Medulla oblongata (tissue), 1 donor: Measurements from ENCODE around the gene ADGRF5.
A peak's percentile ranks its signal among the peaks of the same experiment; 100 is the strongest.
"Not testable (repeated sequence)": the region's sequence is repeated elsewhere in the genome, so short reads cannot be mapped to it uniquely, and the experiment has no call there.

ENCODE experiments used
- DNase-seq: peaks from one replicate; pipeline ENCODE4 v3.0.0-alpha.2; 2015; ENCODE audit errors: extremely low spot score

ADGRF5 gene

DNA sequence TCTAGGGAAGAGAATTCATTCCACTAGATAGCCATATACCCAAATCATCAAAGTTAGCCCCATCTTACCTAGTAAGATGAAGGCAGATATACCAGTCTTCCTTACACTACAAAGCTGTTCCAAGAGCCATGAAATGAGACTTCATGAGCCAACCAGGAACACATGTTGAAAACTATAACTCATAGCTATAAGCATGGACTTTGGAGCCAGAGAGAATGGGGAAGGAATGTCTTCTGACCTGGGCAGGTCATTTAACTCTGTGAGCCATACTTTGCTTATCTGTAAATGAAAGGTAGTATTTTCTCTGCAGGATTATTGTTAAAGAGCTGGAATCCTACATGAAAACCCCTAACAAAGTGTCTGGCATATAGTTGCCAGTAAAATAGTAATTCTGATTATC lies 27.3 kb downstream of the ADGRF5 start:
- no peak for DNase-seq

DNA sequence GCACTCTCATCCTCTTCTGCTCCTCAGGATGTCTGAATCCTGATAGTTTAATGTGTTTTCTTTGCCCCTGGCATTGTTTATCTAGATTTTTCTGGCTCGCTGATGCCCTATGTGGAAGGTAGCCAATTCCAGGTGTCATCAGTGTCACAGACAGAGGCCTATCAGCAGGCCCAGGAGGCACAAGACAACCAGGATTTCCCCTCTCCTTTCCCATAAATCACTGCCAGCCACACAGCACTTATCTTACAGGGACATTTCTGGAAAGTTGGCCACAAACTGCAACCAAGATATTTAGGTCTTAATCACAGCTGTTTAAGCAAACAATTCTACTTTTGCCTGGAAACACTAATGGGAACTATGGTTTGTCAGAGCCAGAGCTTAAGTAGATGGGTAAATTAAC lies 28.1 kb downstream of the ADGRF5 start:
- DNase-seq: no peak

DNA sequence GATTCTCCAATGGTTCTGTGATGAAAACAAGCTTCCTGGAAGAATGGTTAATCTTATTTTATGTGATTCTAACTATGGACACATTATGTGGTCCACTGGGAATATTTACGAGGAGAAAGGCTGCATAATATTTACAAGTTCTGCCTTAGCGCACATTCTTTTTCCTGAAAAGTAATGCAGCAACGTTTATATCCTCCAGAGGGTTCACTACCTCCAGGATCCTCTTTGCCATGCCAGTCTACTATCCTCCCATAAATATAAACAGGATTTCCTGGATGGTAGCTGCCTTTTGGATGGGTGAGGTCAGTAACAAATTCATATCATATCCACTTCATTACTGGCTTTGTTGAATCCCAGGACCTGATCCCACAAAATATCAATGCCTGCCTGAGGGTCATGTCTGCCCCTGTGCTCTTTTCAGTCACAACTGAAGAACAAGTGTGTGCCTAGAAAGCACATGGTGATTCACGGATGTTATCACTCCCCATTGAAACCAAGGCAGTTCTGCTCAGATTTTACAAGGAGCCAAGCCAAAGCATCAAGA lies 30.4 kb downstream of the ADGRF5 start:
- no peak for DNase-seq

DNA sequence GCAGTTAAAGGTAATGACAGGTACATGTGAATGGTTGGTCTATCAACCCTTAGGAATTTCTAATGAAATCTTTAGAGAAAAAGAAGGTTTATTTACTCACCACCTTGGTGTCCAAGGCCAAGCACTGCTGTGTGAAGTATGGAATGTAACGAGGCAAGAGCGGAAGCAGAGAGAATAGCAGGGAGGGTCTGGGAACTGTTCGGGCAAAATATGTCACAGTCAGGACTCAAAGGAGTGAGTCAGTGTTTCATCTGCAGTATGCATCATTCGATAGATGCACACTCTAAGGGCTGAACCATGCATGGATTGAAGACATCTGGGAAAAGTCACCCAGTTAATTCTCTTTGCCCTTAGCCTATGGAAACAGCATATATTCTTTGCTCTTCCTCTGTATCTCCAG lies 33.2 kb downstream of the ADGRF5 start:
- DNase-seq: no peak

DNA sequence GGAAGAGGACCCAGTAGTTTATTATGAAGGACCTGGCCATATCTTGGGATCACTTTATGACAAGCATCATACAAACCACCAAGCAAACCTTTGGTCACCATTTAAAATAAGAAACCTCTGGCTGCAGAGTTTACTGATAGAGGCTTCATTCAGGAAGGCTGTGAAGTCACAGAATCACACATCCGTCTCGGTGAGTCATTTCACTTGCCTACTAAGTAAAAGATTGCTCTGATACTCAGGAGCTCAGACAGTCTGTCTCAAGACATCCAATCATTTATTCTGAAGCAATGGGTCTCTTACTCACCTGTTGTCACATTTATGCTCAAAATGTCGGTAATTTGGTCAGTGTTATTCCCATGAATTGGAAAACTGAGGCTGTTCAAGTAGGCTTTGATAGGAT lies 33.7 kb downstream of the ADGRF5 start:
- no peak for DNase-seq

DNA sequence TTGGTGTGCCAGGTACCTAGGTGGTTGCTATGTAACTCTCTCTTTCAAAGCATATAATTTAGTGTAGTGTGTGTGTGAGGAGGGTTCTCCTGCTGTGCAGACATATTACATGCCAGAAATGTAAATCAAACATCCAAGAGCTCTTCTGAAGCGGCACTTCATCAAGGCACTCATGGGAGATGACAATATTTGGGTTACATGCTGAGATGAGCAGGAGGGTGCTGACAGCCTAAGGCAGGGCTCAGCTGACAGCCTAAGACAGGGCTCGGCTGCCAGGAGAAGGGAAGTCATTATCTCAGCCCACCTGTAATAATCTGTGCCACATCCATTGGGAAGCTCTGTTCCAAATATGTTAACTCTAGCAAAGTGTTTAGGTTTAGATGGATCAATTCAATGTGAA lies 39.1 kb downstream of the ADGRF5 start:
- DNase-seq: no peak

DNA sequence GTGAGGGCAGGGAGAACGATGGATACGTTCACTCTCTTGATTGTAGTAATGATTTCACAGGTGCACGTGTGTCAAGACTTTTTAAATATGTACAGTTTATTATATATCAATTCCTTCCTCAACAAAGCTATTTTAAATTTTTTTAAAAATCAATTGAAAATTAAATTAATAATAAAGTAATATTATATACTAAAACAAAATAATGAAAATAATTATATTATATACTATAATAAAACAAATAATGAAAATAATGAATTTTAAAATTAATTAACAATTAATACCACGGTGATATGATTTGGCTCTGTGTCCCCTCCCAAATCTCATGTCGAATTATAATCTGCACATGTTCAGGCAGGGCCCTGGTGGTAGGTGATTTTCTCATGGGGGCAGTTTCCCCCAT lies 42.7 kb downstream of the ADGRF5 start:
- no peak for DNase-seq

DNA sequence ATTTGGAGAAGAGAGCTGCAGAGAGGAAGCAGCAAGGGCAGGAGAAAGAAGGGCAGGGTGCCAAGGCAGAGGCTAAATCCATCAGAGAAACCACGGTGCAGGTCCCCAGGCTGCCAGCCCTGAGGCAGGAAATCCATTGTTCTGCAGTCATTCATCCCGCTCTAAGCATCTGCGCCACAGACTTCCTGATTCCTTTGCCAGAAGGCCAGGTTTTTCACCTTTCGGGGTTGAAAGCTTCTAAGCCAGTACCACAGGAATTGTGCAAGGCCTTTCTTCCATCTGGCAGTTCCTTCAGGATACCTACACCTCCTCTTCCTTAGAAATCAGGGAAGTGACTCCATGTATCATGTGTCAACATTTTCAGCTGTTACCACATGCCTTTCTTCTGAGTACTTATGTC lies 45.6 kb downstream of the ADGRF5 start:
- DNase-seq: no peak

DNA sequence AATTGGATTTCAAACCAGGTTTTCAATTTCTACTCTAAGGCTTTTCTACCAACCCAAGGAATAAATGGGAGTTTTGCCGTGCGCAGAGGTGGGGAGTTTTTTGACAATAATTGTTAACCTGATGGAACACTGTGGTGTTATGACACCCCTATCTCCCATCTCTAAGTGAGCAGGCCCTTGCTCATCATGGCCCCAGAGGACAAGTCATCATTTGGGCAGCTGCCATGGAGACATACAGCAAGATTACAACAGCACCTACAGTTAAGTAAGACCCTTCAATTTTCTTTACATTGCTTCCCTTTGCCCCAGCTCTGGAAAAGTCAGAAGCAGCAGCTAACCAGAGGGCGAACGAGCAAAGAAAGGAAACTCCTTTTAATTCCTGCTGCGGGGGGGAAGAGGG lies 54.3 kb downstream of the ADGRF5 start:
- no peak for DNase-seq

DNA sequence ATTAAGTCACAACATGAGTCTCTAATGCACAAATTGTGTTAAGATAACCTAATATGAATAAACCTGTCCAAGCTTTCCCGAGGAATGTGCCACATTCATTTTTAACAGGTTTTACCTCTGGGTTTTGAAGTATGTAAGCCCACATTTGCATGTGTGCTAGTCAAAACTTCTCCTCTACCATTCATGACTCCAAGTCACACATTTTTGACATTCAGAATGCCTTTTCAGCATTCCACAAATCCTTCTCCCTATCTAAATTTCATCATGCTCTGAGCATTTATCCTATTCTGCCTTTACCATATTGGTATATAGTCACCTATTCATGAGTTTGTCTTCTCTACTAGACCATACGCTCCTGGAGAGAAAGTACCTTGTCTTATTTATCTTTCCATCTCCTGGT lies 56.5 kb downstream of the ADGRF5 start:
- no peak for DNase-seq

DNA sequence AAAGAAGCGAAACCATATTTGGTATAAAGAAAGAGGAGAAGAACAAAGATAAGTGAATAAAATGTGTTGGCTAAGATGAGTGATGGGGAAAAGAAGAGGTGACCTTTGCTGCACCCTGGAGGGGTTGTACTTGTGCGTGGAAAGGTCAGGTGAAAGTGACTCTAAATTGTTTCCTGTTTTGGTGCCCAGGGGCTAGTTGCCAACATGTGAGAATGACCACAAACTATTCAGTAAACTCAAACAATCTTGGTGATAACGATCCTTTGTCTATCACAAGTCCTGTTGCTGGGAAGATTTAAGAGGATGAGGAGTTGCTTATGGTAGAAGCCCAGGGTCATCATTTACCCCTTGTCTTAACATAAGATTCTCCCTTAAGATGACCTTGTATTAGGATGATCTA lies 57.9 kb downstream of the ADGRF5 start:
- no peak for DNase-seq

DNA sequence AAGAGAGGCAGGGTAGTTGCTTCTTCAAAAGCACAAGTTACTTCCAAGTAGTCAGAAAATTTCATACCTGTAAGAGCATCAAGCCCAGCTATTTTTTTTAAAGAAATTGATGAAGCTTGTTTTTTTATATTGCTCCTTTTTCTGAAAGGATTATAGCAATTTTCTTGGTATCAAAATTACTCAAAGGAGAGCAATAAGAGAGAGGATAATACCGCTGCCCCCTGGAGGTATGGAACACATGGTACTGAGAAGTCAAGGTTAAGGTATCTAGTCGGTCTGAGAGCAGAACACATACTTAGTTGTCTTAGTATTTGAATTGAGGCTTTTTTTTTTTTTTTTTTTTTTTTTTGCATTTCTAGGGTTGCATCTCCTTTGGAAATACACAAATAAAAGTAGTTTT lies 59.4 kb downstream of the ADGRF5 start:
- no peak for DNase-seq

DNA sequence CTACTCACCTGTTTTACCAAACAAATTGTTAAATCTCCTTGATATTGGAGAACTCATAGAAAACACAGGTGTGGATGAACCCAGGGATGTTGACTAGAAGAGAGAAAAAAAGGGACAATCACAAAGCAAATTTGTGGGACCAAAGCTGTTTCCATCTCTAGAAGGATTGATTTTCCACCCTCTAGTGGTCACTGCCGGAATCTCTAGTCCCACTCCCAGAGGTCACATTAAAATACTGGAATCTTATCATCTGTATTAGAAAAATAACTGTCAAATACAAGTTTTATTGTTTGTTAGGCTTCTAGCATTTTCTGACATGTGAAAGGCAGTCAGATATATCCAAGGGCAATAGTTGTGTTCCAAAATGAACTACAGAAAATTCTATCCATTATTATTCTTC lies 65.8 kb downstream of the ADGRF5 start:
- peak; percentile 23 for DNase-seq

DNA sequence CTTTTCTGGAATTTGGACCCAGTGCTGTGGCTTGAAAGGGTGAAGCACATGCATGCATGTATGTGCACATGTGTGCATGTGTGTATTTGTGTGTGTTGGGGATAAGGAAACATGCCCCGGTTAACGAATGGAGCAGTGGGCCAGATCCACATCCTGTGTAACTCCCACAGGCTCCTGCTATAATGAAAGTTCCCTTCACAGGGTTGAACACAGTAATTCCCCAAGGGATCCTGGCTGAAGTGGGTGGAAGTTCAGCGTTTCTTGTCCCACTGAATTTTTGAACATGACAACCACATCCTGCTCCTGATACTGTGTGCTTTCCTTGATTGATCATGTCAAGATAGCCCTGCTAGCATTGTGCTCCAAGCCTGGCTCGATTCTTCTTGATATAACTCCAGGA lies 70.2 kb downstream of the ADGRF5 start:
- DNase-seq: not testable (repeated sequence)

DNA sequence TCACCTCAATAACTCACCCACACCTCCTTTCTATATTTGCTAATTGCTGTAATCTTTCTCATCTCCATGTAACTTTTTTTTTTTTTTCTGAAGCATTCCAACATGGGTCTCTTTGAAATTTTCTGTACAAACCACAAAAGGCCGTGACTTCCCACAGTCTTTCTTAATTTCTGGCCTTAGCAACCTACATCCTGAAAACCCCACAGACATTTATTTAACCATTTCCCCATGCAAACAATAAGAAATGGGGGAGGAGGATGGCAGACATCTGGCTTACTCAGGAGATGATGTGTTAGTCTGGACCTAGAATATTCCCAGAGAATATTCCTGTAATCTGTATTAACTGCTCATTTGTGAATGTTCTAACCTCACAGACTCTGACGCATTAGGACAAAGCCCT lies 70.9 kb downstream of the ADGRF5 start:
- no peak for DNase-seq

DNA sequence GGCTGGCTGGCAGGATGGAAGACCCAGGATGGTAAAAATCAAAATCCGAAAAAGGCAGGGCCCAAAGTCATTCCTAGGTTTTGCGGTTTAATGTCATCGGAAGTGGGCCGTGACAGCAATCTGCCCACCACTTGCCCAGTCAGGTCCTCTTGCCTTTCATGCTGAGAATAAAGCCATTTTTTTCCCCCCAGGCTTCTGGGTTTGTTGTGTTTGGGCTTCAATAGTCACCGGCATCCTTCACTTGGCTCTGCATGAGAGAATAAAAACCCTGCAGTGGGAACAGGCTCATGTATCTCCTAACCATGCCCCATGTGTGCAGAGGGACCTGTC lies 72.4 kb downstream of the ADGRF5 start:
- no peak for DNase-seq

DNA sequence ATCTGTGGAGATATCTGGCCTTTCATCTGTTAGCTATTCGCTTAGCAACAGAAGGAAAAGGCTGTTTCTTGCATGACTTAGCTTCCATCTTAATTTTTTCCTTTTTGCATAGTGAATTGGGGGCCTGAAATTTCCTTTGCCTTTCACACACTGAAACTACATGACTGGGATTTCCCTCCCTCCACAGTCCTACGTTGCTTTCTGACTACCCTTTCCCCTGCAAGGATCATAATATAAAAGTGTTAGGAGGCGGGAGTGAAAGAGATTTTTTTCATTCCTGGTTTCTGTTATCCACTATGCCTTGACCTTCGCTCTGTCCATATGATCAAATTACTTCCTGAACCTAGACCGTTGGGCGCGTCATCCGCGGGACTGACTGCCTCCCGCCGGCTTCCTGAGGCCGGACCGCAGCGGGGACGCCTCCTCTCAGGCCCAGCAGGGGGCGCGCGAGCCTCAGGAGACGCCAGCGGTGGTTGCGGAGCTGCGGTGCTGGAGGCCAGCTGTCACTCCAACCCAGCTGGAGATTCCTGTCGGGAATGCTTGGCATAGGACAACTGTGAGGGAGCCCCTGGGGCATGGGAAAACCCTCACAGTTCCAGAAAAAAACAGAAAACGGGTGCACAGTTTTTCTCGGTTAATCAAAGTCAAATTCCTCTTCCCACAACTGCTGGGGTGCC lies 72.9 kb downstream of the ADGRF5 start:
- peak; percentile 84 for DNase-seq

DNA sequence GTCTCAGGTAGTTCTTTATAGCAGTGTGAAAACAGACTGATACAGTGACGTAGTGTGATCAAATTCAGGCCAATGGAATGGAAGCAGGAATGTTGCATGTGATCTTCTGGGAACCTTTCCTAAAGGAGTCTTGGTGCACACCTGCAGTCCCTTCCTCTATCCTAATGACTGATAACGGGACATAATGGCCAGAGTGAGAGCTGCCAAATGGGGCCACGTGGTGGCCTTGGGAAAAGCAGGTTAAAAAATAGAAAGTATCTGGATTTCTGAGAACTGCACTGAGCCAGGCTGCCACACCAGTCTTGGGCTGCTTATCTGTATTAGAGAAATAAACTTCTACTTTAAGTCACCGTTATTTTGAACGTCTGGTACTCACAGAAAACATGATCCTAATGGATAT lies 76.6 kb downstream of the ADGRF5 start:
- DNase-seq: no peak

DNA sequence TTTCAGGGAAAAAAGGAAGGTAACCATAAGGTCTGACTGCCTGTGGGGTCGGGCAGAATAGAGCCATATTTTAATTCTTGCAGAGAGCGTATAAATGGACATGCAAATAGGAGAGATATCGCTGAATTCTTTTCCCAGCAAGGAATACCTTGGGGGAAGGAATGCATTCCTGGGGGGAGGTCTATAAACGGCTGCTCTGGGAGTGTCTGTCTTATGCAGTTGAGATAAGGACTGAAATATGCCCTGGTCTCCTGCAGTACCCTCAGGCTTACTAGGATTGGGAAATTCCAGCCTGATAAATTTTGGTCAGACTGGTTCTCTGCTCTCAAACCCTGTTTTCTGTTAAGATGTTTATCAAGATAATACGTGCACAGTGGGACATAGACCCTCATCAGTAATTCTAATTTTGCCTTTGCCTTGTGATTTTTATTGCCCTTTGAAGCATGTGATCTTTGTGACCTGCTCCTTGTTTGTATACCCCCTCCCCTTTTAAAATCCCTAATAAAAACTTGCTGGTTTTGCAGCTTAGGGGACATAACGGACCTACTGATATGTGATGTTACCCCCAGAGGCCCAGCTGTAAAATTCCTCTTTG lies 79.4 kb downstream of the ADGRF5 start:
- not testable (repeated sequence) for DNase-seq

DNA sequence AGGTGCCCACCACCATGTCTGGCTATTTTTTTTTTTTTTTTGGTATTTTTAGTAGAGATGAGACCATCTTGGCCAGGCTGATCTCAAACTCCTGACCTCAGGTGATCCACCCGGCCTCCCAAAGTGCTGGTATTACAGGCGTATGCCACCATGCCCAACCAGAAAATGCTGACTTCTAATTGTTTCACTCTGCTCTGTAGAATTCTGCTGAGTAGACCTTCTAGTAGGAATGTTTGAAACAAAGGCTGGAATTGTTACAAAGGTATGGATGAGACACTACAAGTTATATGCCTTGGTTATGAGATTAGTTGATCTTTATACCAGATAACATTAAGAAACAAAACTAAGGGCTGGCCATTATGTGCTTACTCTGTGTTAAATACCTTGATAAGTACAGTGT lies 83.7 kb downstream of the ADGRF5 start:
- no peak for DNase-seq

DNA sequence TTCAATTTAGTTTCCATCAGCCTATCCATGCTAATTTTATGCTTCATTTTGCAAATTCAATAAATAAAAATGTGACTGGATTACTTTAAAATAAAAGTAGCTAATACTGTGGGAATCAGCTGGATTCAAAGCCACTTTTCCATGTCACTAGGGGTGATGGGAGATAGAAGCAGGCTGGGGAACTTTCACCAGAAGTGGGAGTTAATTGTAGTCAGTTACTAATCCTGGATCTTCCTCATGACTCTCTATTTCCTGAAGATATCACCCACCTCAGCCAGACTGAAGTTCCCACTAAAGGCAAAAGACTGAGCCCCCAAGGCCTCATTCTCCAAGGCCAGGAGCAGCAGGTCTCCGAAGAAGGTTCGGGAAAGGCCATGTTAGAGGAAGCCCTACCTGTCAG lies 86.7 kb downstream of the ADGRF5 start:
- DNase-seq: not testable (repeated sequence)

DNA sequence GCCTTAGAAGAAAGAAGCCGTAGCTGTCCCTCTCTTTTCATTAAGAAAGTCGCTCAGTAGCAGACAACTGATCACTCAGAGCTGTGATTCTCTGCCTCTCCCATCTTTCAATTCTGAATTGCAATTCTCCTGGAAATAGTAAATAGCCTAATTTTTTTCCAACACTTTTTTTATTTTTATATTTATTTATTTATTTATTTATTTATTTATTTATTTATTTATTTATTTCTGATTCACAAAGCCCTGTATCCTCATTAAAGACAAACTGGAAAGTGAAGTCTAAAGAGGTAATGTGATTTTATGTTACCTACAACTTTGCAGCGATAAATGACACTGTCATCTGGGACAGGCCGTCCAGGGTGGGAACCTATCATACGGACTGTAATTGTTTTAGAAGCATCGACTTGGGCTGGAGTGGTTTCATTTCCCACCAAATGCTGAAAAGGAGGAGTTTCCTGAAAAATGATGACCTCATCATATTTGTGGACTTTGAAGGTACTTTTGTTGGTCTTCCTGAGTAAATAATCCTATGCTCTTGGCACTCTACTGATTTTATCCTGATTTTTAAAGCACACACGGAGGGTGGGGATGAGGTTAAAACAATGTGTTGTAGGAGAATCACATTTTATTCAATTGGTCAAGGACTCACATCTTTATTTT lies 87.4 kb downstream of the ADGRF5 start:
- DNase-seq: not testable (repeated sequence)

DNA sequence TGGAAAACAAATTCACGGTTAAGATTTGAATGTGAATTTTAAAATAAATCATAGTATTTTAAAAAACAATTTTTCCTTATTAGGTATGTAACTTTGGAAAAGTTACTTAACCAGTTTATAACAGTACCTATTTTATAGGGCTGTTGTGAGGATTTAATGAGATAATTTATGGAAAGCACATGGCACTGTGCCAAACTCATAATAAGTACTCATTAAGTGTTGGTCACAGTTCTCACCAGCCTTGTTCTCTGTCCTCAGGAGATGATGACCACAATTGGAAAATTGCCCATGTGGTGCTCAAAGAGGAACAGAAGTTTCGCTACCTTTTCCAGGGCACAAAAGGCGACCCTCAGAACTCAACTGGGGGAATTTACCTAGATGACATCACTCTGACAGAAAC lies 88.9 kb downstream of the ADGRF5 start:
- DNase-seq: no peak
